ENCODE results near the gene FRMD4A.

DNA sequence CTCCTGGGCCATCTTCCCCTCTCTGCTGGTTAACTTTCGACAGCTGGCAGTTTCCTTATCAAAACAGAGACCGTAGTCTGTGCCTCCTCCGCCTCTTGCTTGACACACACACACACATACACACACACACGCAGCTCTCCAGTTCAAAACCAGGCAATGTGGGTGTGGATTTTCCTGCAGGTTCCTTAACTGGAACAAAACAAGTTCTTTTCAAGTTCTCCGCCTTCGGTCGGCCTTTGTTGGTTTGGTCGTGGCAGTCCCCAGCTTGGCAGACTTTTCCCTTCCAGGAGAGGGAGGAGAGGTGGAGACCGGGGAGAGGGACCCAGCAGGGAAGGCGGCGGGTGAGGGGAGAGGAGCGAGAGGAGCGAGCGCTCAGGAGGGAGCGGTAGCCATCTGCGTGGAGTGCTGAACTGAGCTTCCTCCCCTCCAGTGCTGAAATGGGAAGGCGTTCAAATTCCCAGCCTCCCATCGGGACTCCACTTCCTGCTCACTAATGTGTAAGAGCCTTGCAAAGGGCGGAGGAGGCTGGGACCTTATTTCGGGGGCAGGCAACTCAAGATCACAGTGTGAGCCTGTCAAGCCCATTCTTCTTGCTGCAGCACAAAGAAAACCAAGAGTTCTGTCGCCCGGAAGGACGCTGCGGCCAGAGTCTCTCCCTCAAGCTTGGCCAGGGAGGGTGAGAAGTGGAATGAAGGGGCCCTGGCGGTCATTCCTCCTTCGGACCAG, 623.4 kb downstream of the FRMD4A start:
- TF ChIP-seq, protein P1, sequence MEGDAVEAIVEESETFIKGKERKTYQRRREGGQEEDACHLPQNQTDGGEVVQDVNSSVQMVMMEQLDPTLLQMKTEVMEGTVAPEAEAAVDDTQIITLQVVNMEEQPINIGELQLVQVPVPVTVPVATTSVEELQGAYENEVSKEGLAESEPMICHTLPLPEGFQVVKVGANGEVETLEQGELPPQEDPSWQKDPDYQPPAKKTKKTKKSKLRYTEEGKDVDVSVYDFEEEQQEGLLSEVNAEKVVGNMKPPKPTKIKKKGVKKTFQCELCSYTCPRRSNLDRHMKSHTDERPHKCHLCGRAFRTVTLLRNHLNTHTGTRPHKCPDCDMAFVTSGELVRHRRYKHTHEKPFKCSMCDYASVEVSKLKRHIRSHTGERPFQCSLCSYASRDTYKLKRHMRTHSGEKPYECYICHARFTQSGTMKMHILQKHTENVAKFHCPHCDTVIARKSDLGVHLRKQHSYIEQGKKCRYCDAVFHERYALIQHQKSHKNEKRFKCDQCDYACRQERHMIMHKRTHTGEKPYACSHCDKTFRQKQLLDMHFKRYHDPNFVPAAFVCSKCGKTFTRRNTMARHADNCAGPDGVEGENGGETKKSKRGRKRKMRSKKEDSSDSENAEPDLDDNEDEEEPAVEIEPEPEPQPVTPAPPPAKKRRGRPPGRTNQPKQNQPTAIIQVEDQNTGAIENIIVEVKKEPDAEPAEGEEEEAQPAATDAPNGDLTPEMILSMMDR (IDR thresholded peaks at IDR 0.05), result peak in 1 of 6 experiments; percentile 4
- TF ChIP-seq POLR2AphosphoS5 (IDR thresholded peaks at IDR 0.05) (peak; percentile 43 to 69), POLR2A (IDR thresholded peaks at IDR 0.05) (peak in 2 of 4 donors; percentile 33 to 60), EP300 (IDR thresholded peaks at IDR 0.05) (no peak)

Data from upper lobe of left lung (tissue), 4 donors.